HG03139 (cell line): ENCODE results near the gene RPL12.
A peak's percentile ranks its signal among the peaks of the same experiment; 100 is the strongest.

Experiments
- ATAC-seq: cut with Tn5 transposase; IDR thresholded peaks from one replicate; pipeline ENCODE4 v1.9.1; 2021; ENCODE audit not compliant: unreplicated experiment

RPL12 gene

GRCh38 chr9:127450830-127451607, at the start of gene RPL12, which contains the start of gene LRSAM1:
Gene RPL12 (minus strand): TSS chr9:127451406. CDS start chr9:127451317, 89 bp downstream.
Gene LRSAM1 (plus strand): TSS chr9:127451510. CDS start chr9:127454528, 3,018 bp downstream.
- peak; percentile 55 for ATAC-seq

DNA sequence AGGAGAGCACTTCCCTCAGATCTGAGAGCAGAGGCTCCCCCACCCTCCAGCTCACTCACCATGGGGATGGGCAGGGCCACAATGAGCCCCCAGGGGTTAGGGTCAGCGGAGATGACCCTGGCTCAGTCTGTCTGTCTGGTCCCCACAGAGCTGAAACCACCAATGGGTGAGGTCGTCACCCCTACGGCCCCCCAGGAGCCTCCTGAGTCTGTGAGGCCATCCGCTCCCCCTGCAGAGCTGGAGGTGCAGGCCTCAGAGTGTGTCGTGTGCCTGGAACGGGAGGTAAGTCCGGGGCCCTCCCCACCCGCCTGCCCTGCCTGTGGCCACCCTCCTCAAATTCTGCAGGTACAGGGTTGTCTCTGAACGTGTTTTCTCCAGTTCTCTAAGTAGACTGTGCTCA, 49.7 kb upstream of the RPL12 start:
- no peak for ATAC-seq

DNA sequence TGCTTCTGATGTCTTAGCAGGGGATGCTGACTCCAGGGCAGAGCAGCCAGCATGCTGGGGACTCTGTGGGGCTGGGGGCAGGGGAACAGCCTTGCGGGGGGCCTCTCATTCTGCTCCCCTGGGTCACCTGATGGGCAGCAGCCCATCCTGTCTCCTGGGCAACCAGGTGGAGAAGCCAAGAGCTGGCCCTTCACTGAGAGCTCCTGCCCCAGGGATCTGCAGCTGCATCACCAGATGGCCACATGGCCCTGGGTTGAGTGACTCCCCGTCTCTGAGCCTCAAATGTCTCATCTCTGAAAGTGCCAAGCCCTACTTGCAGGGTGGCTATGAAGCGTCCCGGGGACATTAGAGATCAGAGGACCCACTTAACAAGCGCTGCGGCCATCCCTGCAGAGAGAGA, 49.2 kb upstream of the RPL12 start:
- ATAC-seq: no peak

DNA sequence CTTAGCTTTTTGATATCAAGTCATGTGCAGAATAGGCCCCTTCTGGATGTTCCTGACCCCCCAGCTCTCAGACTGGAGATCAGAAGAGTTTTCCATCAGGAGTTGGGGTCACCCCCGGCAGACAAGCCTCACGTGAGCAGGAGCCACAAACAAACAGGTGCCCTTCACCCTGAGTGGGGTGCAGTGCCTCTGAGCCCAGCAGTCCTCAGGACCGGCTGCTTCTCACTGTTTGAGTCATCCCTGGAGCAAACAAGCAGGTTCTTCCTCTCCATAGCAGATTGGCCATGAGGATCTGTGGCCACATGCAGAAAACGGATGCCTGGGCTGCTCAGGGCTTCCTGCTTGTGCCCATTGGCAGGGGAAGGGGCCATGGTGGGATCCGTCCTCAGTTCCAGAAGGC, 47.1 kb upstream of the RPL12 start:
- ATAC-seq: no peak

GRCh38 chr9:127497656-127498290, 46.6 kb upstream of the RPL12 start:
- no peak for ATAC-seq

DNA sequence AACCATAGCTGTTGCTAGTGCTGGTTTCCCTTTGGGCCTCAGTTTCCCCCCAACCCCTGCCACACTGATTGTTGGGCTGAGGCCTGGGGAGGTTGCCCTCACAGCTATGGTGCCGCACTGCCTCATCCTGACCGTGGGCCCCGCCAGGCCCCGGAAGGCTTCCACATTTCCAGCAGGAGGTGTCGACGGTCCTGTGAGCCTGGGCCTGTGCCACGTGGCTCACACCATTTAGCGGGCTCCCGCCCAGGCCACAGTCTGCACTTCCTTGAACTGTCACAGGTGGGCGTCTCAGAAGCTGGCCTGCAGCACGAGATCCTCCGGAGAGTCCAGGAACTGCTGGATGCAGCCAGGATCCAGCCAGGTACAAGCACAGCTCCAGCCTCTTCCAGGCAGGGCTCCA, 45.8 kb upstream of the RPL12 start:
- ATAC-seq: no peak

GRCh38 chr9:127495884-127496555, 44.8 kb upstream of the RPL12 start:
- ATAC-seq: no peak

GRCh38 chr9:127494304-127494702, 43.1 kb upstream of the RPL12 start:
- ATAC-seq: no peak

DNA sequence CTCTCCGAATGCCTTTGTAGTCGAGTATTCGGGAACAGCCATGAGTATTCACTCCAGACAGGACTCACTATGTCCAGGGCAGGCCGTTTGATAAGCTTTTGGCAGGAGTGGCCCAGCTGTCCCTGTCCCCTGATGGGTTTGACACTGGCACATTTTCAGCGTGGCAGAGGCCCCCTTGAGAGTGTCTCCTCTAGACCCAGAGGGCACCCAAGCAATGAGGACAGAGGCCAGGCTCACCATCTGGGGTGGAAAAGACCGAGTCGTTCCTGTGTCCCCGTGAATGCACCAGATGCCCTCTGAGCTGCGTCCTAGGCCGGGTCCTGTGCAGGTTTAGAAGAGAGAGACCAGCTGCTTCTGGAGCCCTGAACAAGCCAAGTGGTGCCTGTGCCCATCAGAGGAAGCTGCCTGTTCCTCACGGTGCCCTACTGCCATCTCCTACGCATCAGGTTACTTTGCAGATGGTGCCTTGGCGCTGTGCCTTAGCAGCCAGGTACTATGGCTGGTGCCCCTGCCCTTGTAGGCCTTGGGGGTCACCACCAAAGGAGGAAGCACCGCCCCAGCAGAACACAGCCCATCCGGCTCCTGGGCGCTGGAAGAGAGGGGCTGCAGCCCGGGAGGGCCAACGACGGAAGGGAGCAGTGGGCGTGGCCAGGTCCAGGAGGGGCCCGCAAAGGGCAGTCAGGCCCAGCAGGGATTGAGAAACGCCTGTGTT, 42.5 kb upstream of the RPL12 start:
- ATAC-seq: no peak

DNA sequence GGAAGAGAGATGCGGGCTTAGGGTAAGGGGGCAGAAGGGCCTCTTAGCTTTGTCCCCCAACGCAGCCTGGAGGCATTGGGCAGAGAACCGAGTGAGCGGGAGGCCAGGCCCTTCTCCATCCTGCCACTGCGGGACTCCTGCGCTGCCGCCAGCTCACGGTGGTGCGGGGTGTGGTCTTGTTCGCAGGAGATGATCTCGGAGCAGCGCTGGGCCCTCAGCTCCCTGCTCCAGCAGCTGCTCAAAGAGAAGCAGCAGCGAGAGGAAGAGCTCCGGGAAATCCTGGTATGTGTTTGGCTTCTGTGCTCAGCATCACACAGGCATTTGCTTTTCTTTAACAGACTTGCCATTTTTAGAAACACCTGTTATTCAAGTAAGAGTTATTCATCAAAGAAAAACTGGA, 41.4 kb upstream of the RPL12 start:
- ATAC-seq: no peak

DNA sequence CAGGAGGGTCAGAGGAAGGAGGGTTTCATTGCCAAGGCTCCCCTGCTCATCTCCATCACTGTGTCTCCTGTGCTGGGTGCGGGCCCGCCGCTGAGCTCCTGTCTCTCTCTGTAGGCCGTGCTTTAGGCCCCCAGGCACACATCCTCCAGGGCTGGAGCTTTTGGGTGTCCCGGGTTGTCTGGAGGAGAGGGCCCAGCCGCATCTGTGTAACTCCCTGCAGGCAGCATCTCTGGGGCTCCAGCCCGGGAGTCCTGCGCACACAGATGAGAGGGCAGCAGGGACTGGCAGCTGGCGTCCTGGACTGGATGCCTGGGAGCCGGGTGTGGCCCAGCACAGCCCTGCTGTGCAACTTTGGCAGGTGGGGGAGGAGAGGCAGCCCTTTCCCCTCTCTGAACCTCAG, 40.3 kb upstream of the RPL12 start:
- ATAC-seq: no peak

DNA sequence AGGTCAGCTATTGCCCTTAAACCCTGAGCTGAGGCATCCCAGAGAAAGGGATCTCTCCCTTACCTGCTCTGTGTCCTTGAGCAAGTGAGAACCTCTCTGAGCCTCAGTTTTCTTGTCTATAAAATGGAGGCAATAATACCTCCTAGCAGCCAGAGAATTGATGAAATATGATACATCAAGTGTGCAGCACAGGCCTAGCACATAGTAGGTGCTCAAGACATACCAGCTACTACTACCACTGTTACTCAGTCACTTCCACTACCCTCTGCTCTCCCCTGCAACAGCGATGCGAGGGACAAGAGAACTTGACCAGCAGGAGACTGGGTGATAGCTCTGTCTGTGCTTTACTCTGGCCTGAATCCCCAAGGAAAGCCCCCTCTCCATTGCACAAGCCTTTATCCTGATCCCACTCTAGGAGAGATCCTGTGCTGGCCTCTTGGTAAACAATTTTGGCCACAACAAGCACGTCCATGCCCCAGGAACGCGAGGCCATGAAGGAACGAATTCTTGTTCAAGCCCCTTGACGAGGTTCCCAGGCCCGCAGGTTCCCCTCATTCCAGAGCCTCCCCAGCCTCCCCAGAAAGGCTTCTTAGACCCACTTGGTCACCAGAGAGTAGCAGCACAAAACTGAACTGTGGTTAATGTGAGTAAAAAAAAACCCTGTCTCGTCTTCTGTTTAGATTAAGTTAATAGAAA, 39.5 kb upstream of the RPL12 start:
- ATAC-seq: no peak

GRCh38 chr9:127489471-127490115, 38.4 kb upstream of the RPL12 start:
- no peak for ATAC-seq

GRCh38 chr9:127488946-127489345, 37.7 kb upstream of the RPL12 start:
- ATAC-seq: no peak

GRCh38 chr9:127485995-127486394, 34.8 kb upstream of the RPL12 start:
- no peak for ATAC-seq

DNA sequence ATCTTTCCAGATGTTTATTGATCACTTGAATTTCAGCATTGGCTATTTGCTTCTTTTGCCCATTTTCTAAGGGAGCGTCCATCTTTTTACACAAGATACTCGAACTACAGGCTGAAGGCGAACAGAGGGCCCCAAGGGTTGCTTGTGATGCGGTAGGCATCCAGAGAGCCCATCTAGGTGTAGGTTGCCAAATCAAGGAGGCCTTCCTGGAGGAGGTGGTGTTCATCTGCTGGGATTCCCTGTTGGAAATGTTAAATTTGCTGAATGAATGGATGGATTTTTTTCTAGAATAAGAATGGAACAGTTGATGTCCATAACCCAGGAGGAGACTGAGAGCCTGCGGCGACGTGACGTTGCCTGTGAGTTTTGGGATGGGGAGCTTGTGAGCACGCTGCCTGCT, 31.5 kb upstream of the RPL12 start:
- ATAC-seq: no peak

DNA sequence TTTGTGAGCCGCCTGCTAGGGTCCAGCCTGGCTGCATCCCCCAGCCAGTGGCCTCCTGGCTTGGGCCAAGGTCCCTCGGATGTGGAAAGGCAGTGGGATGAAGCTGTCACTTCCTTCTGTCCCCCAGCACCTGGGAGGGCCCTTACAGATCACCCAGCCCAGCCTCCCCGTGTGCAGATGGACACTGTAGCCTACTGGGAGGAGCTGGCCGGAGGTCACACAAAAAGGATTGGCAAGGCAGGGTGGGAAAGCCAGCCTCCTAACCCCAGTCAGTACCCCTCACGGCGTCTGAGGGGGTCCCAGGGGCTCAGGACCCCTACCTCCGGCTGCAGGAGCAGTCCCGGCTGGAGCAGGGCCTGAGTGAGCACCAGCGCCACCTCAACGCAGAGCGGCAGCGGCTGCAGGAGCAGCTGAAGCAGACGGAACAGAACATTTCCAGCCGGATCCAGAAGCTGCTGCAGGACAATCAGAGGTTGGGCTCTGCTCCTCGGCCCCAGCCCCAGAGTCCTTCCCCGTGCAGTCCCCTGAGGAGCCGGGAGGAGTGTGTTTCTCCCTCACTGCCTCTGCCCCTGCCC, 28.4 kb upstream of the RPL12 start:
- ATAC-seq: no peak

- no peak for ATAC-seq
Measured at GRCh38 chr9:127474592-127474991, 23.4 kb upstream of the RPL12 start.

DNA sequence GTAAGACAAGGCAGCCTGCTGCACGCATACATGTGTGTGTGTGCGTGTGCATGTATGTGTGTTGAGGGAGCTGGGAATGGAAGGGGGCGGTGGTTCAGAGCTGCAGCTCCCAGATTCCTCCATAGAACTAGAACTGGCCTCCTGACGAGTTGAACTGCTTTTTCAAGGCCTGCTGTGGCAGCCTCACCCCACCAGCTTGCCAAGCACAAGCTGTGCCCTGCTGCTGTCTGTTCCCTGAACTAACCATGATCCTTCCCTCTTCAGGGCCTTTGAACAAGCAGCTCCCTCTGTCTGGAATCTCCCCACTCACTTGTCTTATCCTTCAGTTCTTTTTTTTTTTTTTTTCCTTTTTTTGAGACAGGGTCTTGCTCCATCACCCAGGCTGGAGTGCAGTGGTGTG, 22.7 kb upstream of the RPL12 start:
- ATAC-seq: no peak

GRCh38 chr9:127473501-127473900, 22.3 kb upstream of the RPL12 start:
- ATAC-seq: no peak
